ENCODE measurements around the gene HSPD1.

GRCh38 chr2:197450465-197450864 is 49.2 kb downstream of the HSPD1 start:
- TF ChIP-seq CTCF (IDR thresholded peaks at IDR 0.05) (no peak), POLR2A (IDR thresholded peaks at IDR 0.05; ENCODE audit: low read depth) (no peak), POLR2AphosphoS5 (IDR thresholded peaks at IDR 0.05) (no peak), EP300 (IDR thresholded peaks at IDR 0.05) (no peak)

Data from esophagus muscularis mucosa (tissue), 4 donors.